Retinal pigment epithelial cell (primary cell): Measurements from ENCODE around the gene NR6A1.

Experiments
- DNase-seq: peaks from one replicate; pipeline ENCODE4 v3.0.0-alpha.2; 2010; ENCODE audit warnings: low read depth
- H3K4me3 ChIP-seq: 2 replicates; pipeline ENCODE4 v1.5.1; 2011; ENCODE audit warnings: mild to moderate bottlenecking, low read length, control low read depth, moderate library complexity
- TF ChIP-seq, protein P1 (sequence below): conservative IDR thresholded peaks from 2 replicates; pipeline ENCODE4 v1.5.1; 2011; ENCODE audit warnings: low read depth, low read length, control low read depth, inconsistent platforms

The NR6A1 gene

GRCh38 chr9:124795881-124796431 lies 24.8 kb upstream of the NR6A1 start:
- no peak for DNase-seq
- TF ChIP-seq, protein P1, sequence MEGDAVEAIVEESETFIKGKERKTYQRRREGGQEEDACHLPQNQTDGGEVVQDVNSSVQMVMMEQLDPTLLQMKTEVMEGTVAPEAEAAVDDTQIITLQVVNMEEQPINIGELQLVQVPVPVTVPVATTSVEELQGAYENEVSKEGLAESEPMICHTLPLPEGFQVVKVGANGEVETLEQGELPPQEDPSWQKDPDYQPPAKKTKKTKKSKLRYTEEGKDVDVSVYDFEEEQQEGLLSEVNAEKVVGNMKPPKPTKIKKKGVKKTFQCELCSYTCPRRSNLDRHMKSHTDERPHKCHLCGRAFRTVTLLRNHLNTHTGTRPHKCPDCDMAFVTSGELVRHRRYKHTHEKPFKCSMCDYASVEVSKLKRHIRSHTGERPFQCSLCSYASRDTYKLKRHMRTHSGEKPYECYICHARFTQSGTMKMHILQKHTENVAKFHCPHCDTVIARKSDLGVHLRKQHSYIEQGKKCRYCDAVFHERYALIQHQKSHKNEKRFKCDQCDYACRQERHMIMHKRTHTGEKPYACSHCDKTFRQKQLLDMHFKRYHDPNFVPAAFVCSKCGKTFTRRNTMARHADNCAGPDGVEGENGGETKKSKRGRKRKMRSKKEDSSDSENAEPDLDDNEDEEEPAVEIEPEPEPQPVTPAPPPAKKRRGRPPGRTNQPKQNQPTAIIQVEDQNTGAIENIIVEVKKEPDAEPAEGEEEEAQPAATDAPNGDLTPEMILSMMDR, result no peak
- H3K4me3 ChIP-seq, result no peak overlapping the region

- H3K4me3 ChIP-seq, result no peak overlapping the region
- DNase-seq, result no peak
- TF ChIP-seq, protein P1, result peak; percentile 15
These were observed 23.9 kb upstream of the NR6A1 start for GRCh38 chr9:124794902-124795491.

DNA sequence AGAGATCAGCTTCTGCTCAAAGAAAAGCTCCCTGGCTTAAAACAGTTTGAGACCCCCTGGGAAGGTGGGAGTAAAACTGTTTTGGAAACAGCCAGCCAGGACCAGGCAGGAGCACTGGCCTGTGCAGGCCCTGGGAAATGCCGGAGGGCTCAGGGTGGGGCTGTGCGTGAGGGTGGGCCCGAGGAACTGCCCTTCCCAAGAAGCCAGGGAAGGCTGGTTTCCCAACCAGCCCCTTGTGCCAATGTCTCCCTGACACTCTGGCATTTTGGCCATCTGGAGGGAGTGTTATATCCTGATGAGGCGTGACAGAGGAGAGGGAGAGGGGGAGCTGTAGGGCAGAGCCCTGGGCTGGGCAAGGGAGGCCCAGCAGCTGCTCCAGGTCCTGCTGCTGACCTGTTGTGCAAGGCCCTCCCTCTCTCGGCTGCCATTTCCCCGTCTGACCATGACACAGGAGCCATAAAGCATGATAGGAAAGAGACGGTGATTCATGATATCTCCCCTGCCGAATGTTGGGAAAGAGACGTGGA lies 22.0 kb upstream of the NR6A1 start:
- no peak for DNase-seq
- TF ChIP-seq, protein P1, result no peak
- no peak overlapping the region for H3K4me3 ChIP-seq

- no peak overlapping the region for H3K4me3 ChIP-seq
- no peak for DNase-seq
- TF ChIP-seq, protein P1, result no peak
These were observed 21.3 kb upstream of the NR6A1 start for GRCh38 chr9:124792257-124793014.

DNA sequence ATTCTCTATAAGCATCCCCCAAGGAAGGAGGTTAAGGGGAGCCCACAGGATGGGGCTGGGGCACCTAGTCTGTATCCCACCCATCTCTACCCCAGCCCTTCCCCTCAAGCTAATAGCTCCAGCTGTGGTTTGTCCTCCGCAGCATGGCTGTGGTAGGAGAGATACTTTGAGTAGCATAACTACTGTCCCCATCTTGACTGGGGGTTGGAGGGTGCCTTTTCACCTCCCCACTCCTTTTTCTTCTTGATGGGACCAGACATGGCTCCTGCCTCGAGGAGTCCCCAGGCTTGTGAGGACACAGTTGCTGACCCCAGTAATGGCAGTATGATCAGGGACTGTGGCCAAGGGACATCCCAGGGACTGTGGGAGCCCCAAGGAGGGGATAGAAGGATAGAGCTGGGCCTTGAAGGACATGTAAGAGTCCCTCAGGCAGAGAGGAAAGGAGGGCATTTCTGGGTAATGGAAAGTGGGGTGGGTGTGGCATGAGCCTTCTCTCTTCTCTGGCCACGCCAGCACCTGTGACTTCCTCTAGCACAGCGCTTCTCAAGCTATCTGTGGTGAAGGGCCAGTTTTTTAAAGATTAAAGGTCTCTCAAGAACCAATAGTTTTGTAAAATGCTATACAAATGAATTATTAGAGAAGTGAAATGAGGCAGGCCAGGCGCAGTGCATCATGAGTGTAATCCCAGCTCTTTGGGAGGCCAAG lies 19.8 kb upstream of the NR6A1 start:
- no peak overlapping the region for H3K4me3 ChIP-seq
- no peak for DNase-seq
- TF ChIP-seq, protein P1, result no peak

- TF ChIP-seq, protein P1, result no peak
- DNase-seq, result no peak
- H3K4me3 ChIP-seq, result no peak overlapping the region
These were observed 19.2 kb upstream of the NR6A1 start for GRCh38 chr9:124790301-124790700.
